Measurements from ENCODE around the gene SUPT3H. TPM values are rescaled to one million over a fixed set of nuclear protein-coding genes. Genes with fewer than 3 reads are reported as not detected.

SUPT3H gene
- total and polyA plus RNA-seq, 2 of the 8 experiments (the other 6 are each of a cell fraction or from before 2014, with no cell fraction given), result 18.8 to 23.0 TPM

DNA sequence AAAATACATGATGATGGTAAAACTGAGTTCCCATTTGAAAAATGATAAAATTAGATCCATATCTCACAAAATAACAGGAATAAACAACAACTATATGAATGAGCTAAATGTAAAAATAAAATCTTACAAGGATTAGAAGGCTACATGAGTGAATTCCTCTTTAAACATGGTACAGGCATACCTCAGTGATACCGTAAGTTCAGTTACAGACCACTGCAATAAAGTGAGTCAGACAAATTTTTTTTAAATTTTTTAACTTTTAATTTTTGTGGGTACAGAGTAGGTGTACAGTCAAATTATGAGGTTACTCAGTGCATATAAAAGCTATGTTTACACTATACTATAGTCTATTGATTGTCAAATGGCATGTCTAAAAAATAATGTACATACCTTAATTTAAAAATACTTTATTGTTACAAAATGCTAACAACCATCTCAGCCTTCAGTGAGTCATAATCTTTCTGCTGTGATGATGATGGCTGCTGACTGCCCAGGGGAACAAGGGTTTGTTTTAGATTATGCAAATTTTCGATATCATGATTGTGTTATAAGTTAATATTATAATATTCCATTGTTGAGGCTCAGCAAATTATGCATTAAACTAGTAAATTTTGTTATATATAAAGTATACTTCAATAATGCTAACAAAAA, 272.4 kb downstream of the SUPT3H start:
- no peak overlapping the region for H3K14ac ChIP-seq (ENCODE audit: insufficient read length)
- H3K4me1 ChIP-seq (replicated peaks in 1 of 4; ENCODE audit: control insufficient read depth in 3 of 4, insufficient read depth in 4 of 4, low read length in 3 of 4), result peaks cover 0 to 4% (median 0%) of the 10 kb centered on the region in 4 experiments; a peak in 1 of 7 replicates
- H2BK5ac ChIP-seq (ENCODE audit: low read depth, low read length), result no peak overlapping the region
- no peaks in the 10 kb centered on the region for H3K36me3 ChIP-seq (ENCODE audit: control insufficient read depth in 2 of 4, insufficient read depth in 4 of 4, low read length in 3 of 4)
- no peak for FAIRE-seq
- H2BK12ac ChIP-seq (ENCODE audit: low read depth, low read length), result no peak overlapping the region
- WGBS, 2 experiments (ENCODE audit: extremely low coverage in 1 of 2, insufficient coverage in 1 of 2, insufficient read length in 1 of 2, insufficient replicate concordance in 2 of 2, low coverage in 1 of 2, low lambda C conversion rate in 2 of 2, missing lambda C conversion rate in 1 of 2), result 92% methylated on average over 2 of the region's 2 CpGs; no CpG with 5 or more reads in 1 of the 2 experiments
- H4K8ac ChIP-seq (ENCODE audit: extremely low read depth, insufficient read depth, low read length), result no peak overlapping the region
- H3K56ac ChIP-seq (replicated peaks; ENCODE audit: insufficient read length, low read depth, low read length), result no peak overlapping the region
- no peak overlapping the region for H2AK5ac ChIP-seq (ENCODE audit: low read depth, low read length)
- no peak overlapping the region for H2BK20ac ChIP-seq (ENCODE audit: low read length)
- H3K79me2 ChIP-seq (ENCODE audit: control insufficient read depth in 1 of 2, insufficient read depth in 2 of 2, low read length in 2 of 2), result no peaks in the 10 kb centered on the region
- no peaks in the 10 kb centered on the region for H3K23me2 ChIP-seq (ENCODE audit: low read depth, low read length)
- H4K5ac ChIP-seq (ENCODE audit: insufficient read length, low read depth, low read length), result no peak overlapping the region
- H3K4ac ChIP-seq (replicated peaks; ENCODE audit: insufficient read length, low read depth, low read length), result no peak overlapping the region
- no peak for DNase-seq (ENCODE audit: low read depth in 1 of 2, low spot score in 2 of 2)
- no peak overlapping the region for H3K9ac ChIP-seq (replicated peaks in 1 of 4; ENCODE audit: extremely low read depth in 1 of 4, low read depth in 3 of 4, low read length in 3 of 4)
- ChIA-PET POLR2A (ENCODE audit: partially characterized antibody) (no interaction called here), CTCF (ENCODE audit: partially characterized antibody) (interaction anchor here (1.6 kb wide), 1 partner anchor 629 kb away, joined by 3 read pairs; no protein-coding TSS in a partner anchor)
- H4K91ac ChIP-seq (replicated peaks; ENCODE audit: insufficient read length, low read length), result no peak overlapping the region
- no peak overlapping the region for H2BK120ac ChIP-seq (replicated peaks; ENCODE audit: low read depth, low read length)
- no peak overlapping the region for H3K4me2 ChIP-seq (ENCODE audit: insufficient read depth in 1 of 2, low read depth in 2 of 2, low read length in 2 of 2)
- no peak overlapping the region for H3K4me3 ChIP-seq (ENCODE audit: extremely low read depth in 1 of 4, insufficient read depth in 2 of 4, low read depth in 3 of 4, low read length in 4 of 4)
- no peak overlapping the region for H3K18ac ChIP-seq (ENCODE audit: extremely low read depth, low read length)
- H3K9me3 ChIP-seq (ENCODE audit: insufficient read depth in 2 of 2, low read depth in 1 of 2, low read length in 1 of 2), result no peaks in the 10 kb centered on the region
- H4K20me1 ChIP-seq (replicated peaks in 1 of 2; ENCODE audit: control insufficient read depth in 1 of 2, insufficient read depth in 2 of 2, low read length in 2 of 2), result no peaks in the 10 kb centered on the region
- H2AFZ ChIP-seq (ENCODE audit: low read length), result no peak overlapping the region
- H3K27me3 ChIP-seq (replicated peaks in 1 of 4; ENCODE audit: control insufficient read depth in 3 of 4, extremely low read depth in 1 of 4, insufficient read depth in 3 of 4, low read length in 3 of 4), result no peaks in the 10 kb centered on the region
- no peaks in the 10 kb centered on the region for H3K79me1 ChIP-seq (ENCODE audit: low read depth, low read length)
- H3K27ac ChIP-seq (ENCODE audit: low read depth, low read length), result no peak overlapping the region
- H2BK15ac ChIP-seq (ENCODE audit: low read length), result no peak overlapping the region
- no peak overlapping the region for H3K23ac ChIP-seq (ENCODE audit: insufficient read length)
- no peak for TF ChIP-seq SIX5 (IDR thresholded peaks at IDR 0.05; ENCODE audit: low read depth, low read length)
- TF ChIP-seq, protein P1, sequence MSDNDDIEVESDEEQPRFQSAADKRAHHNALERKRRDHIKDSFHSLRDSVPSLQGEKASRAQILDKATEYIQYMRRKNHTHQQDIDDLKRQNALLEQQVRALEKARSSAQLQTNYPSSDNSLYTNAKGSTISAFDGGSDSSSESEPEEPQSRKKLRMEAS (IDR thresholded peaks at IDR 0.05), result no peak
- no peak for TF ChIP-seq EZH2 (IDR thresholded peaks at IDR 0.05; ENCODE audit: low read depth, low read length, severe bottlenecking)
- TF ChIP-seq RXRA (IDR thresholded peaks at IDR 0.05; ENCODE audit: insufficient read depth, low read depth, low read length), result no peak
- TF ChIP-seq BCL11A (IDR thresholded peaks at IDR 0.05; ENCODE audit: low read depth in 2 of 2, low read length in 2 of 2), result no peak
- TF ChIP-seq SUZ12 (IDR thresholded peaks at IDR 0.05; ENCODE audit: low read length), result no peak
- no peak for TF ChIP-seq EGR1 (IDR thresholded peaks at IDR 0.05; ENCODE audit: borderline replicate concordance, low read depth, low read length)
- TF ChIP-seq JUN (IDR thresholded peaks at IDR 0.05; ENCODE audit: low read depth, low read length), result no peak
- no peak for TF ChIP-seq CBX5 (IDR thresholded peaks at IDR 0.05; ENCODE audit: low read depth, low read length)
- no peak for TF ChIP-seq POLR2AphosphoS5 (IDR thresholded peaks at IDR 0.05; ENCODE audit: low read depth, low read length)
- no peak for TF ChIP-seq MAFK (IDR thresholded peaks at IDR 0.05; ENCODE audit: low read depth, low read length)
- no peak for TF ChIP-seq CEBPB (IDR thresholded peaks at IDR 0.05; ENCODE audit: low read depth, low read length)
- TF ChIP-seq, protein P2, sequence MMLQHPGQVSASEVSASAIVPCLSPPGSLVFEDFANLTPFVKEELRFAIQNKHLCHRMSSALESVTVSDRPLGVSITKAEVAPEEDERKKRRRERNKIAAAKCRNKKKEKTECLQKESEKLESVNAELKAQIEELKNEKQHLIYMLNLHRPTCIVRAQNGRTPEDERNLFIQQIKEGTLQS (IDR thresholded peaks at IDR 0.05; ENCODE audit: insufficient read depth, low read depth, low read length), result no peak
